Measurements from ENCODE around the gene RNU4-1.
"Not testable (repeated sequence)": the region's sequence is repeated elsewhere in the genome, so short reads cannot be mapped to it uniquely, and the experiment has no call there.

RNU4-1 gene

GRCh38 chr12:120258323-120258896 lies 34.6 kb downstream of the RNU4-1 start:
- DNase-seq (ENCODE audit: low read depth, low spot score), result no peak

- DNase-seq (ENCODE audit: low read depth, low spot score), result no peak
Measured at GRCh38 chr12:120257041-120257821, 35.8 kb downstream of the RNU4-1 start.

GRCh38 chr12:120254809-120255208 lies 38.2 kb downstream of the RNU4-1 start:
- DNase-seq (ENCODE audit: low read depth, low spot score), result no peak

- not testable (repeated sequence) for DNase-seq (ENCODE audit: low read depth, low spot score)
Measured at GRCh38 chr12:120253313-120253712, 39.7 kb downstream of the RNU4-1 start.

- DNase-seq (ENCODE audit: low read depth, low spot score), result peak; percentile 69
Measured at GRCh38 chr12:120252071-120252906, 40.7 kb downstream of the RNU4-1 start.

- DNase-seq (ENCODE audit: low read depth, low spot score), result not testable (repeated sequence)
Measured at GRCh38 chr12:120251364-120252070, 41.5 kb downstream of the RNU4-1 start.

- DNase-seq (ENCODE audit: low read depth, low spot score), result no peak
Measured at GRCh38 chr12:120249875-120250795, 42.9 kb downstream of the RNU4-1 start.

- DNase-seq (ENCODE audit: low read depth, low spot score), result no peak
Measured at GRCh38 chr12:120249266-120249874, 43.7 kb downstream of the RNU4-1 start.

- no peak for DNase-seq (ENCODE audit: low read depth, low spot score)
Measured at GRCh38 chr12:120247621-120248030, 45.4 kb downstream of the RNU4-1 start.

- no peak for DNase-seq (ENCODE audit: low read depth, low spot score)
Measured at GRCh38 chr12:120247183-120247582, 45.9 kb downstream of the RNU4-1 start.

- DNase-seq (ENCODE audit: low read depth, low spot score), result not testable (repeated sequence)
Measured at GRCh38 chr12:120246705-120247104, 46.3 kb downstream of the RNU4-1 start.
